ENCODE data around the gene ELMO2. TPM values are rescaled to one million over a fixed set of nuclear protein-coding genes. Genes with fewer than 3 reads are reported as not detected.

The ELMO2 gene
- total RNA-seq, 1 donor from 2014 or later, result 63.2 TPM

DNA sequence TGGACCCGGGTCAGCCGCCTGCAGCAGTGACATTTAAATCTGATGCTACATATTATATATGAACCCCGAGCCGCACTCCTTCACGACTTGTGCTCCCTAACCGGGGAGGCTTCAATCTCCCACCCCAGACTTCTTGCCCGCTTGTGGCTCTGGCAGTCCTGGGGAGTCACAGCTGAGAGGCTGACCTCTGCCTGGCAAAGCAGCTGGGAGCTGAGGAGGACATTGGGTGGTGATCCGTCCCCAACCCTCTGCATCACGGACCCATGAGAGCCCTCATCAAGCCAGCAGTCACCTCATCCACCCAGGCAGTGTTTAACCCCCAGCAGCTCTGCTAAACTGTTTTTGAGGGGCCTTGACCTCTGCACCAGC, 64.4 kb downstream of the ELMO2 start:
- Mint-ChIP-seq H3K9me3 (no peaks in the 10 kb centered on the region), H3K27ac (no peak overlapping the region), H3K4me1 (ENCODE audit: low read depth) (peaks cover 4% of the 10 kb centered on the region), H3K36me3 (ENCODE audit: low read depth) (no peaks in the 10 kb centered on the region), H3K27me3 (ENCODE audit: low read depth) (peaks cover 22% of the 10 kb centered on the region), H3K4me3 (ENCODE audit: low read depth) (no peak overlapping the region)
- intact Hi-C loops (cut with micrococcal nuclease), result no loop called here
- DNase-seq (ENCODE audit: low spot score), result no peak

DNA sequence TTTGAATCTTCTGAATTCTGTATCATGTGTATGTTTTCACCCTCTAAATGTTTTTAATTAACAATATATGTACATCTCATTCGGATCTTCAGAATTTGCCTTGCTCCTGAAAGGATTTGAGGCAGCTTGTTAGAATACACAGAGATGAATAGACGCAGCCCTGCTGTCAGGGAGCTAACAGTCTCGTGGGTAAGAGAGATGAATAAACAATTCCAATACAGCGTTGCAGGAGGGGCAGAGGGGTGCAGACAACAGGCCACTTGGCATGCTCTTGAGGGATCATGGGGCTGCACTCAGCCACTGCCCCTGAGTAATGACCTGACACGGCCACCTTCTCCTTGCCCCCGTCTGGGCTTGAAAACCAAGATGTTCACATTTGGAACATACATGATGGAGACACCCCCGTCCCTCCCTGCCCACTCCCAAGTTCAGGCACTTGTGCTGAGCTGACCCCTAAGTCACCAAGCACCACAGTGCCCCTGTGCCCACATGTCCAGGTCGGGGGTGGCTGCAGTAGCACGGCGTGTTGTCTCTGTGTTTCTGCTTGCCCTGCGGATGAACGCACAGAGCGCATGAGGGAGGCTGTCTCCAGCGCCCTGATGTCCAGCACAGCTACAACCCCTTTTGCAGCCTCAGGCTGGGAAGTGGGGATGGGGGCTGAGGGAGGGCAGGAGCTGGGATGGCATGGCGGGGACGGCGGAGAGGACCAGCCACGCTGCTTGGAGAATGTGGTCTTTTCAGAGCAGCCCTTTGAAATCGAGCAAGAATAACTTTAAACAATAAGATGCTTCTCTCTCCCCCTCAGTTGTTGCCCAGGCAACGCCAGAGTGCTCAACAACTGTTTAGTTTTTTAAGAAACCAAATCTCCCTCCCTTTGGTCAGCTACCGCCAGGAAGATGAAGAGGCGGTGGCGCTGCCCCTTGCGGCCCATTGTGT, 65.1 kb downstream of the ELMO2 start:
- peaks cover 4% of the 10 kb centered on the region for H3K4me1 Mint-ChIP-seq (ENCODE audit: low read depth)
- no peaks in the 10 kb centered on the region for H3K36me3 Mint-ChIP-seq (ENCODE audit: low read depth)
- no peak for DNase-seq (ENCODE audit: low spot score)
- intact Hi-C loops (cut with micrococcal nuclease), result no loop called here
- H3K4me3 Mint-ChIP-seq (ENCODE audit: low read depth), result no peak overlapping the region
- peaks cover 22% of the 10 kb centered on the region for H3K27me3 Mint-ChIP-seq (ENCODE audit: low read depth)
- H3K27ac Mint-ChIP-seq, result no peak overlapping the region
- no peaks in the 10 kb centered on the region for H3K9me3 Mint-ChIP-seq

DNA sequence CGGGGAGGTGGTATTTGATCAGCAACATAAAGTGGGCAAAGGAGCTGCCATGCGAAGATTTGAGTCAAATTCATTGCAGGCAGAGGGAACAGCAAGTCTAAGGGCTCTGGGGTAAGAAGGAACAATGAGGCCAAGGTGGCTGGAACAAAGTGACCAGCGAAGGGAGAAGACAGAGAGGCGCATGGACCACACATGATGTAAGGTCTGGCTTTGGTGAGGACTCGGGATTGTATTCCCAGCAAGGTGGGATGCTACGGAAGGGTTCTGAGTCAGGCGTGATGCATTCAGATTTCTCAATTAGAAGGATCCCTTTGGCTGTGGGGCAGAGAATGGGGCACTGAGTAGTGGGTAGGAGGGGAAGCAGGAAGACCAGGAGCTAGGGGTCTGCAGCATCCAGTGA, 67.4 kb downstream of the ELMO2 start:
- H3K9me3 Mint-ChIP-seq, result no peaks in the 10 kb centered on the region
- peaks cover 4% of the 10 kb centered on the region for H3K4me1 Mint-ChIP-seq (ENCODE audit: low read depth)
- no peak for DNase-seq (ENCODE audit: low spot score)
- H3K4me3 Mint-ChIP-seq (ENCODE audit: low read depth), result no peak overlapping the region
- H3K36me3 Mint-ChIP-seq (ENCODE audit: low read depth), result no peaks in the 10 kb centered on the region
- intact Hi-C loops (cut with micrococcal nuclease), result no loop called here
- H3K27ac Mint-ChIP-seq, result no peak overlapping the region
- H3K27me3 Mint-ChIP-seq (ENCODE audit: low read depth), result peaks cover 19% of the 10 kb centered on the region

DNA sequence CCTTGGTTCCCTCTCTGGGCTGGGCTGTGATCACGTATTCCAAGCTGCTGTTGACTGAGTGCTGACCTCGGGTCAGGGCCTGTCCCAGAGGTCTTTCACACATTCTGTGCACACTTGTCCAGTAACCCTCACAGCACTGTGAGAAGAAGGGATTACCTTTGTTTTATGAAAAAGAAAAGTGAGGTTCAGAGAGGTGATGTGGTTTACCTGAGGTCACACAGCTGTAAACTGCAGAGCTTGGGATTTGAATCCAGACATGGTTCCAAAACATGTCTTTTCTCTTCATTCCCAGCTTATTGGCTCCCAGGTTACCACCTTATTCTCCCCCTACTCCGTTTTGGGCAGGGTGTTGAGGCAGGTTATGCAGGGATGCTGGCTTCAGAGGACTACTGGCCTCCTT, 69.7 kb downstream of the ELMO2 start:
- H3K9me3 Mint-ChIP-seq, result no peaks in the 10 kb centered on the region

DNA sequence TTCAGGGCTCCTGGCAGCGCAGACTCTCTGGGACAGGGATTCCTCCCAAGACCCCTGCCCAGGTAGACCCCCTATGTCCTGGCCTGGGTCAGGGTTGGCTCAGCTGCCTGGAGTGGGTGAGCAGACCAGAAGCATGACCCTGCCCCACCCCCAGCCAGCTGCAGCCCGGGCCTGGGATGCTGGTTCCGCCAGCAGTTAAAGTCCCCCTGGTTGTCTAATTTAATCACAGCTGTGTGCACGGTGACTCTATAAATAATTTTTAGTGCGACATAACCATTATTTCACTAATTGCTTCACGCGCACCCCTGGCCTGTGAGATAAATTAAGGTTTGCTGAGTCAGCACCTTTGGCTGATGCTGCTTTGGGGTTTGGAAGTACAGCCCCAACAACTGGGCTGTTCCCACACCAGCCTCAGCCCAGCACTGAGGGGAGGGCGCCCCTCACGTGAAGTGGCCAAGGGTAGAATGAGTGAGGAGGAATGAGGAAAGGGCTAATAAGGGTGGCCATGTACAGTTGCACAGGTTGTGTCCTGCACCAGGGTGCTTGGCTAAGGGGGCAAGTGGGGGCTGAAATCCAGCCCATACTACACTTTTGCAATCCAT, 72.0 kb downstream of the ELMO2 start:
- Mint-ChIP-seq H3K27ac (no peak overlapping the region), H3K4me1 (ENCODE audit: low read depth) (no peaks in the 10 kb centered on the region), H3K27me3 (ENCODE audit: low read depth) (peaks cover 7% of the 10 kb centered on the region), H3K36me3 (ENCODE audit: low read depth) (no peaks in the 10 kb centered on the region), H3K9me3 (no peaks in the 10 kb centered on the region), H3K4me3 (ENCODE audit: low read depth) (no peak overlapping the region)
- DNase-seq (ENCODE audit: low spot score), result no peak
- intact Hi-C loops (cut with micrococcal nuclease), result no loop called here

More for the DNA sequence above, 69.7 kb downstream of the ELMO2 start:
- no peak overlapping the region for H3K4me3 Mint-ChIP-seq (ENCODE audit: low read depth)
- no peak for DNase-seq (ENCODE audit: low spot score)
- peaks cover 8% of the 10 kb centered on the region for H3K27me3 Mint-ChIP-seq (ENCODE audit: low read depth)
- intact Hi-C loops (cut with micrococcal nuclease), result no loop called here
- H3K27ac Mint-ChIP-seq, result no peak overlapping the region
- no peaks in the 10 kb centered on the region for H3K36me3 Mint-ChIP-seq (ENCODE audit: low read depth)
- H3K4me1 Mint-ChIP-seq (ENCODE audit: low read depth), result no peaks in the 10 kb centered on the region

DNA sequence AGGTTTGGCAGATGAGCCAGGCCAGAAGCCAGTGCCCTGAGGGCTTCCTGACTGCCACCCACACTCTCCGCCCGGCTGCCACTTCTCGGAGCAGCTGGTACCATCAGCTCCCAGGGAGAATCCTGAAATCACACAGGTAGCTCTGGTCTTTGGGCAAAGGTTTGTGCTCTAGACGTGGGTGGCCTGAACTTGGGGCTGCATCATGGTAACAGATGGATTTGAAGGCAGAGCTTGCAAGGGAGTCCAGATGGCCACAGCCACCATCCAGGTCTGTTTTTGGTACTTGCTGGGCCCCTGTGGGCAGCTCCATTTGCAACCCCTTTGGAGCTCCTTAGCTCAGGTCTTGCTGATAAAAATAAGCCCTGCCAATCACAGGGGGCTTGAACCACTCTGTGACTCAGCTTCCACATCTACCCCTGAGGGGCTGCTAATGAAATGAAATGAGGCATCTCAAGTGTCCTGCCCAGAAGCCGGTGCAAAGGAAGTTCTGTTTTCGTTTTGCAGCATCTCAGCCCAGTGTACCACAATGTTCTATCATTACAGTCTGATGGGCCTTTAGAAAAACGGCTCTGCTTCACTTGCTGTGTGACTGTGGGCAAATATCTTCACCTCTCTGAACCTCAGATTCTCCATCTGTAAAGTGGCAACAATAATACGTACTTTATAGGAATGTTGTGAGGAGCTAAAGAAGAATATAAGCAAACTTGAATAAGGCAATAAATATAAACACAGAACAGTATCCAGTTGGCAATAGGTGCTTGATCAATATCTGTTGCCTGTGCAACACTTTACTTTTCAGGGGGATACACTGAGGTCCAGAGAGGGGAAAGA, 73.0 kb downstream of the ELMO2 start:
- Mint-ChIP-seq H3K4me3 (ENCODE audit: low read depth) (no peak overlapping the region), H3K9me3 (no peaks in the 10 kb centered on the region), H3K4me1 (ENCODE audit: low read depth) (no peaks in the 10 kb centered on the region), H3K36me3 (ENCODE audit: low read depth) (no peaks in the 10 kb centered on the region), H3K27ac (no peak overlapping the region), H3K27me3 (ENCODE audit: low read depth) (peaks cover 7% of the 10 kb centered on the region)
- DNase-seq (ENCODE audit: low spot score), result no peak
- intact Hi-C loops (cut with micrococcal nuclease), result no loop called here

DNA sequence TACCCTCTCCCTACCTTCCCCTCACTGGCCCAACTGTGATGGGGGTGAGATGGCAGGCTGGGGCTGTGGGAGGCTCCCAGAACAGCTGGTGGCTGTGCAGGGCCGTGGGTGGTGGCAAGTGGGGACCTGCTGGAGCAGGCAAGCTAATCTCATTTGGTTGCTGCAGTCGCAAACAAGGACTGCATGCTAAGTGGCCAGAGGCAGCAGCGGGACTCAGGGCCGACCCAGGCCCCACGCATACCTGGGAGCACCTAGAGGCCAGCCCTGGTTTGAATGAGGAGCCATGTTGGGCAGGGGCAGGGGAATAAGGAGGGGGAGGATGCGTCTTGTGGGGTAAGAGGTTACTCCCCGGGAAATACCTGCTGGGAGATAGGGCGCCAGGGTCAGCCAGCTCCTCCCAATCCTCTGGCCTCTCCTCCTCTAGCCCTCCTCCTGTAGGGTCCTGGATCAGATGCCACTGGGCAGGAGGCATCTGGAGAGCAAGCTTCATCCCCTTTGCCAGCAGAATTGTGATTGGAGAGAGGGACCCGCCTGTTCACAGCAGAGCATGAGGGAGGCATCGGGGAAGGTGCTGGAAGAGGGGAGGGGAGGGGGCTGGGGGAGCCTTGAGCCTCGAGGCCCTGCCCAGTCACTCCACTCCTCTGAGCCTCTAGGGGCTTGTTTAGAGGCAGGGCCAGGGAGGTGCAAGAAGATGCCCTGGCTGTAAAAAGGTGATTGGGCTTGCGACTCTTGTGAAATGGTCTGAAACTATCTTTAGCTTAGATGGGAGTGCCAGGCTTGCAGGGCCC, 73.8 kb downstream of the ELMO2 start:
- Mint-ChIP-seq H3K36me3 (ENCODE audit: low read depth) (no peaks in the 10 kb centered on the region), H3K4me1 (ENCODE audit: low read depth) (no peaks in the 10 kb centered on the region), H3K27me3 (ENCODE audit: low read depth) (peaks cover 7% of the 10 kb centered on the region), H3K9me3 (no peaks in the 10 kb centered on the region), H3K4me3 (ENCODE audit: low read depth) (no peak overlapping the region), H3K27ac (no peak overlapping the region)
- intact Hi-C loops (cut with micrococcal nuclease), result no loop called here
- no peak for DNase-seq (ENCODE audit: low spot score)

DNA sequence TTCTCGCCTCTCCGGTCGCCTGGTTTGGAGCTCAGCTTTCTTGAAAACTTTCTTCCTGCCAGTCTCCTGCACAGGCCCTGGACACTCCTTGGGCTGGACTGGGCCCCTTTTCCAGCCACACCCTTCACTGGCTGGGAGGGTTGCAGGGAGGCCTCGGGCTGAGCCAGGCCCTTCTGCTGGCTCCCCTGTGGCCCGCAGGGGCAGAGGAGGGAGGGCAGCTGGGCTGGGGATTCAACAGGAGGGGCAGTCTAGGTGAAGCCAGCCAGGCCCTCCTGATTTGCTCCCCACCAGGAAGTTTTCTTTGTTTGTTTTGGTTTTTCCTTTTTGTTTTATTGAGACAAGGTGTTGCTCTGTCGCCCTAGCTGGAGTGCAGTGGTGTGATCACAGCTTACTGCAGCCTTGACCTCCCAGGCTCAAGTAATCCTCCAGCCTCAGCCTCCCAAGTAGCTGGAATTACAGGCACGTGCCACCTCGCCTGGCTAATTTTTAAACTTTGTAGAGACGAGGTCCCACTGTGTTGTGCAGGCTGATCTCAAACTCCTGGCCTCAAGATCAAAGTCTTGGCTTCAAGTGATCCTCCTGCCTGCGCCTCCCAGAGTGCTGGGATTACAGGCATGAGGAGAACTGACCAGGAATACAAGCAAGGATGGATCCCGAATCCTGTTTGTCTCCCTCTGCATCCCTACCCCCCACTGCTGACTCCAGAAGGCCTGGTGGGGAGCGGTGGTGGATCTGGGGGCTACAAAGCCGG, 74.6 kb downstream of the ELMO2 start:
- H3K4me3 Mint-ChIP-seq (ENCODE audit: low read depth), result no peak overlapping the region
- H3K27ac Mint-ChIP-seq, result no peak overlapping the region
- intact Hi-C loops (cut with micrococcal nuclease), result no loop called here
- no peaks in the 10 kb centered on the region for H3K36me3 Mint-ChIP-seq (ENCODE audit: low read depth)
- no peaks in the 10 kb centered on the region for H3K9me3 Mint-ChIP-seq
- no peak for DNase-seq (ENCODE audit: low spot score)
- peaks cover 7% of the 10 kb centered on the region for H3K27me3 Mint-ChIP-seq (ENCODE audit: low read depth)
- H3K4me1 Mint-ChIP-seq (ENCODE audit: low read depth), result no peaks in the 10 kb centered on the region

DNA sequence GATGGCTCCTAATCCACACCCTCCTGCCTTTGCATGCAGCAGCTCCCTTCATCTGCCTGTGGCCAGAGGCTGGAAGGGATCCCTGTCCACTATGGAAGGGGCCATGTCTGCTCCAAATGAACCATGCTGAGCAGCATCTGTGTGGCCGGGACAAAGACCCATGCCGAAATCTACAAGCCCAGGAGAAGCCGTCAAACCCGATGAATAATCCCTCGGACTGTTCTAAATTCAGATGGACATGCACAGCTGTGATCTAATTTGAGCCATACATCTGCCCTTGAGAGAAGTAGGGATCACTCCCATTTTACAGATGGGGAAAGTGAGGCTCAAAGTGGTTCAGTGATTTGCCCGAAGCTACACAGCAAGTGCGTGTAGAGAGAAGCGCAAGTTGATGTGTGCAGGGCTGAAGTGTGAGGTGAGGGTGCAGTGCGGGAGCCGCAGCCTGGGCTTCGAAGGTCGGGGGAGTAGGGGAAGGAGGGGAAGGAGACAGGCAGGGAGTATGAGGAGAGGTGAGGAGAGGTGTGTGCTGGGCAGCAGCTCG, 75.5 kb downstream of the ELMO2 start:
- H3K27ac Mint-ChIP-seq, result no peak overlapping the region
- no peaks in the 10 kb centered on the region for H3K36me3 Mint-ChIP-seq (ENCODE audit: low read depth)
- no peak for DNase-seq (ENCODE audit: low spot score)
- peaks cover 7% of the 10 kb centered on the region for H3K27me3 Mint-ChIP-seq (ENCODE audit: low read depth)
- no peaks in the 10 kb centered on the region for H3K9me3 Mint-ChIP-seq
- intact Hi-C loops (cut with micrococcal nuclease), result no loop called here
- no peak overlapping the region for H3K4me3 Mint-ChIP-seq (ENCODE audit: low read depth)
- H3K4me1 Mint-ChIP-seq (ENCODE audit: low read depth), result no peaks in the 10 kb centered on the region

DNA sequence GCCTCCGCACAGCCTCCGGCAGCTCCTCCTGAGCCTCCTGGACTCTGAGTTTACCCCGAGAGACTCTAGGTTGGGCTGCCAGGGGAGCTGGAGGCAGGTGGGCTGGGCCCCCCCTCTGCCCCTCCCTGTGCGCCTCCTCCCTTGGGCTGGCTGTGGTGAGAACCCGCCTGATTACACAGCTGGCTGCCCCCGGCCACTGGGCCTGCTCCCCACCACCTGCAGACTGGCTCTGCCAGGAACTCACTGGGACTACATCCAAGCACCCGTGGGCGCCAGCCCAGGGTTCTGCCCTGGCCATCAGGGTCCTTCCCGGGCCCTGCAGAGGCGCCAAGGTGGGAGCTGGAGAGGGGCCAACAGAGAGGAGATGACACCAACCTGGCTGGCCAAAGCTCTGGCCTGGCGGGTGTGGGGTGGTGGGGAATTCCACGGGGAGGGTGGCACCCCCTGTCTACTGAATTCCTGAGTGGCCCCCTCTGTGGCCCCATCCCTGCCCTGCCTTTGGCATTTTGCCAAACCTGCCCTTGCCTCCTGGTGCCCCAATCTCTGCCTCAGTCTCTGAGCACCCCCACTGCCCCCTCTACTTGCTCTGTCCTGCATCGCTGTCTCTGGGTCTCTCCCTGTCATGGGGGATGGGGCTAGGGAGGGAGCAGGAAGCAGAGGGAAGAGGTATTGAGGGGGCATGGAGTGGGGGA, 76.2 kb downstream of the ELMO2 start:
- Mint-ChIP-seq H3K36me3 (ENCODE audit: low read depth) (no peaks in the 10 kb centered on the region), H3K9me3 (no peaks in the 10 kb centered on the region), H3K27me3 (ENCODE audit: low read depth) (peaks cover 4% of the 10 kb centered on the region), H3K4me3 (ENCODE audit: low read depth) (no peak overlapping the region), H3K4me1 (ENCODE audit: low read depth) (no peaks in the 10 kb centered on the region), H3K27ac (no peak overlapping the region)
- DNase-seq (ENCODE audit: low spot score), result no peak
- intact Hi-C loops (cut with micrococcal nuclease), result no loop called here

DNA sequence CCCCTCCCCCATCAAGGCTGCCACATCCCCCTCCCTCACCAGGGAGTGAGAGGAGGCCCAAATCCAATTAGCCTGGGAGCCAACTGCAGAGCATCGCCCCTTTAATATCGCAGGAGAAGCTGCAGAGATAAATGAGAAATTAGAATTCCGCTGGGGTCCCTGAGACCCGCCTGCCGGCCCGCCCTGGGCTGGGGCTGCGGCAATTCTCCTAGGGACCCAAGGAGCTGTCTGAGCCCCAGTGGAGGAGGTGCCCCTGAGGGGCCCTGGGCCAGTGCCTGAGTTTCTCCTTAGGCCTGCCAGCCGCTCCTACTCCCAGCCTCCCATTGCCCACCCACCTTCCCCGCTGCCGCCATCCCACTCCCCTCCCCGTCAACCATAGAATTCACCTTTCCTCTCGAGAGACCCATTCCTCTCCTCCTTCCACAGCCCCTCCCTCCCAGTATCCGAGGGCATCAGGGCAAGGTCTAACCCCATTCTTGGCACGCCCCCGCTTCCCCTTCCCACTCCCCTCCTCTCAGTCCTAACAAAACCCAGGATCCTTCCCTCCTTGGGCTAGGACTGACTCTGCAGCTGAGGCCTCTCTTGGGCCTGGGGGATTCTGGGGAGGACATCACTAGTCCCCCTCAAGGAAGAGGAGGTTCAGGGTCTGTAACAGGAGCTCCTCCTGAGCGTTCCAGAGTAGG, 78.1 kb downstream of the ELMO2 start:
- DNase-seq (ENCODE audit: low spot score), result no peak
- Mint-ChIP-seq H3K27ac (no peak overlapping the region), H3K4me3 (ENCODE audit: low read depth) (no peak overlapping the region), H3K4me1 (ENCODE audit: low read depth) (no peaks in the 10 kb centered on the region), H3K27me3 (ENCODE audit: low read depth) (no peaks in the 10 kb centered on the region), H3K9me3 (no peaks in the 10 kb centered on the region), H3K36me3 (ENCODE audit: low read depth) (no peaks in the 10 kb centered on the region)
- intact Hi-C loops (cut with micrococcal nuclease), result no loop called here

All from activated T-helper 2 cell treated with anti-CD3 and anti-CD28 coated beads, Interferon-gamma antibody, Interleukin-2, Interleukin-4, amounts not matched to agents 10 μg/mL and 5 μg/mL and 100 μg/mL, durations not matched to agents 14 hours and 24 hours and 36 hours (primary cell).